SK-N-SH (cell line): ENCODE measurements around the gene KIAA0513.

ENCODE experiments used
- CTCF ChIP-seq: fragments of 200-600 bp; sonication (generic); IDR thresholded peaks from 2 replicates; pipeline ENCODE4 v1.6.1; 2017; ENCODE audit warnings: antibody characterized with exemption, mild to moderate bottlenecking, moderate library complexity
- EP300 ChIP-seq, 2 experiments: IDR thresholded peaks; 2 replicates each; pipeline versions ENCODE4 v1.4.0 to v1.6.1; 2012; ENCODE audit warnings: borderline replicate concordance in 1 of 2, low read depth in 1 of 2, low read length in 1 of 2
- JUND ChIP-seq: IDR thresholded peaks from 2 replicates; pipeline ENCODE4 v1.4.0; 2012
- MAX ChIP-seq: IDR thresholded peaks from 2 replicates; pipeline ENCODE4 v1.4.0; 2012; ENCODE audit warnings: low read depth
- MXI1 ChIP-seq: IDR thresholded peaks from 2 replicates; pipeline ENCODE4 v1.6.1; 2012; ENCODE audit warnings: mild to moderate bottlenecking, low read depth, low read length, improper control_type of control experiment
- NFIC ChIP-seq: IDR thresholded peaks from 2 replicates; pipeline ENCODE4 v1.4.0; 2012; ENCODE audit warnings: borderline replicate concordance
- POLR2AphosphoS5 ChIP-seq: IDR thresholded peaks from 2 replicates; pipeline ENCODE4 v1.6.1; 2012; ENCODE audit warnings: low read depth, low read length
- RAD21 ChIP-seq: IDR thresholded peaks from 2 replicates; pipeline ENCODE4 v1.6.1; 2012; ENCODE audit warnings: mild to moderate bottlenecking, low read length
- REST ChIP-seq: IDR thresholded peaks from 2 replicates; pipeline ENCODE4 v1.6.1; 2012; ENCODE audit warnings: mild to moderate bottlenecking, low read depth, low read length, moderate library complexity
- RXRA ChIP-seq: IDR thresholded peaks from 2 replicates; pipeline ENCODE4 v1.4.0; 2012; ENCODE audit warnings: low read depth, mild to moderate bottlenecking, borderline replicate concordance
- SIN3A ChIP-seq: IDR thresholded peaks from 2 replicates; pipeline ENCODE4 v1.6.1; 2012; ENCODE audit warnings: low read depth, mild to moderate bottlenecking, low read length, moderate library complexity, borderline replicate concordance
- TAF1 ChIP-seq: IDR thresholded peaks from 2 replicates; pipeline ENCODE4 v1.6.1; 2012; ENCODE audit warnings: low read depth, mild to moderate bottlenecking, low read length, moderate library complexity, borderline replicate concordance

GRCh38 chr16:85069171-85069570 is 41.6 kb downstream of the KIAA0513 start:
- TF ChIP-seq JUND (no peak), CTCF (no peak), RAD21 (no peak), REST (no peak), MXI1 (no peak), MAX (no peak), EP300 (IDR thresholded peaks at IDR 0.05; ENCODE audit: borderline replicate concordance in 1 of 2, low read depth in 1 of 2, low read length in 1 of 2) (no peak), SIN3A (no peak), POLR2AphosphoS5 (no peak), TAF1 (no peak), RXRA (no peak), NFIC (no peak)
